CD14-positive monocyte (primary cell): ENCODE data around the gene NHERF2. TPM values are rescaled to one million over a fixed set of nuclear protein-coding genes. Genes with fewer than 3 reads are reported as not detected.
A peak's percentile ranks its signal among the peaks of the same experiment; 100 is the strongest.

Source experiments
- DNase-seq, 3 donors: peaks; one replicate each; pipeline ENCODE4 v3.0.0-alpha.2; 2011 to 2022
- H2AFZ ChIP-seq: 2 replicates; pipeline ENCODE4 v1.6.0; 2012; ENCODE audit warnings: mild to moderate bottlenecking, low read depth, low read length, inconsistent platforms; ENCODE audit not compliant: insufficient read depth, poor library complexity, severe bottlenecking
- H3K27ac ChIP-seq, 2 donors: 1 replicate in 1 of 2; 2 replicates in 1 of 2; pipeline ENCODE4 v1.5.1; 2012 to 2013; ENCODE audit warnings: low read length in 2 of 2, control low read depth in 1 of 2, inconsistent platforms in 1 of 2, low read depth in 1 of 2, mild to moderate bottlenecking in 1 of 2
- H3K27me3 ChIP-seq, 2 donors: one replicate each; pipeline versions ENCODE4 v1.6.0 to v1.6.1; 2011 to 2013; ENCODE audit warnings: low read length in 2 of 2; ENCODE audit not compliant: control insufficient read depth in 2 of 2, insufficient read depth in 2 of 2
- H3K36me3 ChIP-seq, 2 donors: replicated peaks in 1 of 2; 1 replicate in 1 of 2; 2 replicates in 1 of 2; pipeline versions ENCODE4 v1.5.1 to v1.6.1; 2012 to 2013; ENCODE audit warnings: low read length in 2 of 2, control low read depth in 1 of 2, inconsistent platforms in 1 of 2, mild to moderate bottlenecking in 1 of 2; ENCODE audit not compliant: insufficient read depth in 2 of 2, control insufficient read depth in 1 of 2
- H3K4me1 ChIP-seq, 2 donors: 1 replicate in 1 of 2; 2 replicates in 1 of 2; pipeline versions ENCODE4 v1.5.1 to v1.6.1; 2012 to 2013; ENCODE audit warnings: low read length in 2 of 2, control low read depth in 1 of 2, inconsistent platforms in 1 of 2, mild to moderate bottlenecking in 1 of 2, moderate library complexity in 1 of 2; ENCODE audit not compliant: insufficient read depth in 2 of 2, control insufficient read depth in 1 of 2
- H3K4me2 ChIP-seq: replicated peaks from 2 replicates; pipeline ENCODE3; 2012; ENCODE audit warnings: low read length, moderate library complexity, mild to moderate bottlenecking; ENCODE audit not compliant: poor library complexity, severe bottlenecking; ENCODE audit errors: extremely low read depth
- H3K4me3 ChIP-seq, 3 experiments: fragments of 200-600 bp in 1 of 3; sonication (generic) in 1 of 3; replicated peaks in 1 of 3; 1 replicate in 2 of 3; 2 replicates in 1 of 3; pipeline ENCODE4 v1.5.1; 2011 to 2013; ENCODE audit warnings: low read length in 3 of 3, mild to moderate bottlenecking in 3 of 3, control low read depth in 2 of 3, low read depth in 2 of 3, inconsistent platforms in 1 of 3, moderate library complexity in 1 of 3
- H3K79me2 ChIP-seq: 2 replicates; pipeline ENCODE4 v1.6.0; 2012; ENCODE audit warnings: mild to moderate bottlenecking, control low read depth, inconsistent platforms, low read length, moderate library complexity; ENCODE audit not compliant: insufficient read depth
- H3K9ac ChIP-seq: 2 replicates; pipeline ENCODE4 v1.6.0; 2017; ENCODE audit warnings: low read length, mild to moderate bottlenecking; ENCODE audit not compliant: insufficient read depth, poor library complexity, severe bottlenecking
- H3K9me3 ChIP-seq, 2 donors: replicated peaks in 1 of 2; 1 replicate in 1 of 2; 2 replicates in 1 of 2; pipeline versions ENCODE4 v1.5.1 to v1.6.1; 2012 to 2013; ENCODE audit warnings: low read length in 2 of 2, control low read depth in 1 of 2; ENCODE audit not compliant: control insufficient read depth in 1 of 2, insufficient read depth in 1 of 2
- H4K20me1 ChIP-seq: 2 replicates; pipeline ENCODE4 v1.6.0; 2012; ENCODE audit warnings: mild to moderate bottlenecking, low read length, control low read depth, moderate library complexity; ENCODE audit not compliant: insufficient read depth
- H3K27ac Mint-ChIP-seq, 7 donors: one replicate each; pipeline ENCODE4 v1.8.0; 2020; ENCODE audit warnings: mild to moderate bottlenecking in 7 of 7, mixed read lengths in 7 of 7, moderate library complexity in 6 of 7, inconsistent platforms in 2 of 7
- H3K27me3 Mint-ChIP-seq, 3 donors: one replicate each; pipeline ENCODE4 v1.8.0; 2021 to 2022; ENCODE audit warnings: low read depth in 3 of 3, mild to moderate bottlenecking in 3 of 3, mixed read lengths in 3 of 3, moderate library complexity in 3 of 3, inconsistent platforms in 1 of 3
- H3K36me3 Mint-ChIP-seq, 2 donors: one replicate each; pipeline ENCODE4 v1.8.0; 2020; ENCODE audit warnings: mixed read lengths in 2 of 2, inconsistent platforms in 1 of 2, mild to moderate bottlenecking in 1 of 2
- H3K4me1 Mint-ChIP-seq: one replicate; pipeline ENCODE4 v1.8.0; 2020; ENCODE audit warnings: mild to moderate bottlenecking, mixed read lengths
- H3K4me3 Mint-ChIP-seq, 2 donors: one replicate each; pipeline ENCODE4 v1.8.0; 2020; ENCODE audit warnings: mild to moderate bottlenecking in 2 of 2, mixed read lengths in 2 of 2, moderate library complexity in 1 of 2
- H3K9me3 Mint-ChIP-seq, 7 donors: one replicate each; pipeline ENCODE4 v1.8.0; 2020 to 2022; ENCODE audit warnings: mixed read lengths in 7 of 7, mild to moderate bottlenecking in 6 of 7, moderate library complexity in 6 of 7, inconsistent platforms in 2 of 7
- CTCF ChIP-seq: fragments of 200-600 bp; IDR thresholded peaks from one replicate; pipeline ENCODE4 v1.8.0; 2022; ENCODE audit warnings: antibody characterized with exemption, mild to moderate bottlenecking
- WGBS: methylation state at CpG from one replicate; pipeline ENCODE4 v1.1.5; 2013; ENCODE audit warnings: missing lambda C conversion rate; ENCODE audit not compliant: insufficient coverage; 5-methylcytosine and 5-hydroxymethylcytosine counted together
- intact Hi-C, 2 donors: fragments of 100-400 bp; cut with micrococcal nuclease; formaldehyde crosslinking; loops; one replicate each; pipeline versions ENCODE4 v1.15.0 to v1.15.1; 2023
- polyA plus RNA-seq, 3 donors: library from polyadenylated mRNA; depleted of rRNA in 1 of 3; unstranded in 2 of 3; stranded (reverse) in 1 of 3; fragments of 300-500 nt in 2 of 3; fragments of >200 nt in 1 of 3; fragmentation: Illumina TruSeq in 2 of 3; gene quantifications; 1 replicate in 2 of 3; 2 replicates in 1 of 3; pipeline ENCODE4 v1.2.3, GENCODE V29; 2012 to 2021

The NHERF2 gene
- polyA plus RNA-seq, 3 donors: 0.66 to 8.2 (median 0.78) TPM

GRCh38 chr16:1987198-1987597, 39.5 kb upstream of the NHERF2 start:
- Mint-ChIP-seq H3K4me1 (peaks cover 31% of the 10 kb centered on the region), H3K4me3 (no peak overlapping the region), H3K27me3 (peaks cover 46 to 60% (median 48%) of the 10 kb centered on the region in 3 donors), H3K27ac (no peak overlapping the region), H3K9me3 (peaks cover 0 to 25% (median 14%) of the 10 kb centered on the region in 7 donors), H3K36me3 (peaks cover 30 to 35% of the 10 kb centered on the region in 2 donors)
- Histone ChIP-seq H3K27me3 (peaks cover 24 to 44% of the 10 kb centered on the region in 2 donors), H3K36me3 (peaks cover 12 to 18% of the 10 kb centered on the region in 2 donors), H3K4me3 (no peak overlapping the region), H4K20me1 (peaks cover 7% of the 10 kb centered on the region), H3K9me3 (peaks cover 2 to 12% of the 10 kb centered on the region in 2 donors), H3K4me2 (no peak overlapping the region), H2AFZ (no peak overlapping the region), H3K4me1 (peaks cover 38 to 46% of the 10 kb centered on the region in 2 donors), H3K9ac (no peak overlapping the region), H3K27ac (no peak overlapping the region), H3K79me2 (no peaks in the 10 kb centered on the region)
- no peak for DNase-seq
- intact Hi-C loops: no loop called here
- WGBS: 96% methylated on average over 5 of the region's 10 CpGs
- no peak for TF ChIP-seq CTCF

- H3K4me3 ChIP-seq: peak within 1 kb of the TSS in 1 of 3 experiments; percentile 17
- DNase-seq: no peak
- no peak within 1 kb of the TSS for H3K27ac ChIP-seq
- intact Hi-C loops: no loop called here
- TF ChIP-seq CTCF: no peak
- Mint-ChIP-seq H3K36me3 (peaks cover 25 to 28% of the 10 kb centered on the region in 2 donors), H3K9me3 (peaks cover 0 to 16% (median 11%) of the 10 kb centered on the region in 7 donors), H3K4me3 (peak within 1 kb of the TSS; percentile 27 to 79), H3K27me3 (peaks cover 35 to 52% (median 45%) of the 10 kb centered on the region in 3 donors), H3K27ac (peak within 1 kb of the TSS in 2 of 7 donors; percentile 56 to 69), H3K4me1 (peaks cover 26% of the 10 kb centered on the region)
- peak within 1 kb of the TSS; percentile 19 for H3K9ac ChIP-seq
- H4K20me1 ChIP-seq: peaks cover 7% of the 10 kb centered on the region
- peaks cover 28 to 29% of the 10 kb centered on the region in 2 donors for H3K4me1 ChIP-seq
- whole genome bisulfite sequencing: 9% methylated on average over 55 of the region's 67 CpGs
- peaks cover 12 to 18% of the 10 kb centered on the region in 2 donors for H3K36me3 ChIP-seq
- peaks cover 20 to 33% of the 10 kb centered on the region in 2 donors for H3K27me3 ChIP-seq
- H3K4me2 ChIP-seq: peak within 1 kb of the TSS; percentile 34
- peak within 1 kb of the TSS; percentile 54 for H2AFZ ChIP-seq
- H3K9me3 ChIP-seq: peaks cover 7 to 8% of the 10 kb centered on the region in 2 donors
- H3K79me2 ChIP-seq: no peaks in the 10 kb centered on the region
Measured at GRCh38 chr16:1989209-1990100, 37.2 kb upstream of the NHERF2 start, which contains the start of gene SYNGR3. Gene SYNGR3 (plus strand): TSS chr16:1989970. CDS start chr16:1990103, 133 bp downstream.
